ENCODE results near the gene PTPRN2.

The PTPRN2 gene

DNA sequence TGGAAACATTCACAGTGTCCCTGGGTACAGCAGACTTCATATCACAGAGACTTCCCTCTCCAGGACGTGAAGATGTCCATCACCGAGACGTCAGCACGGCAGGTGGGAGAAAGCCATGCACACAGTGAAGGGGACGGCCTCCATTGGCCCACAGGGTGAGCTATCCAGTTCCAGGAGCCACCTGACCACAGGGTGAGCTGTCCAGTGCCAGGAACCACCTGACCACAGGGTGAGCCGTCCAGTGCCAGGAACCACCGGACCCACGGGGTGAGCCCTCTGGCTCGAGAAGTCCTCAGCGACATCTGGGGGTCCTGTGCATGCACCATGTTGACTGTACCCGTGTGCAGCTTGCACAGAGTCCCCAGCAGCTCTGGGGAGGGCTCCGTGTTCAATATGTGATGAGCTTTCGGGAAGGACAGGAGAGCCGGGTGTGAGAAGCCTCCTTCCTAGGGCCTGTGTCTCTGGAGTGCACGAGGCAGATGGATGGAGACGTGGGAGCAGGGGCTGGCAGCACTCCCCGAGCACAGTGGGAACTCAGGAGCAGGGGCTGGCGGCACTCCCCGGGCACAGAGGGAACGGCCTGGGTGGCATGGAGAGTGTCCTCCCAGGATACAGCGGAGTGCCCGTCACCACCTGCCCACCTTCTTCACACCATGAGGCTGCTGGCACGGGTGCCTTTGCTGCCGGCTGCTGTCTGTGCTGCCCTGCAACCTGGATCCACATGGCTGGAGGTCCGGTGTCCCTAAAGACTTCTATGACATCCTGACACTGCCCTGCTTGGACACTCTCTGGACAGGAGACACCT lies 634.6 kb downstream of the PTPRN2 start:
- Histone ChIP-seq H3K36me3 (ENCODE audit: control insufficient read depth, insufficient read depth, low read length) (no peaks in the 10 kb centered on the region), H3K9me3 (ENCODE audit: control insufficient read depth, insufficient read depth, low read depth, low read length) (peaks cover 24% of the 10 kb centered on the region), H3K9ac (ENCODE audit: low read length) (no peak overlapping the region), H3K27me3 (ENCODE audit: control insufficient read depth, insufficient read depth, low read length) (peaks cover 8% of the 10 kb centered on the region; the same call in 1 of the 2 replicates), H3K4me3 (ENCODE audit: low read depth, low read length) (no peak overlapping the region), H3K27ac (ENCODE audit: low read depth, low read length) (no peak overlapping the region), H3K4me1 (ENCODE audit: control insufficient read depth, insufficient read depth, low read length) (peaks cover 11% of the 10 kb centered on the region)

GRCh38 chr7:157952050-157952667 lies 635.5 kb downstream of the PTPRN2 start:
- Histone ChIP-seq H3K27ac (ENCODE audit: low read depth, low read length) (no peak overlapping the region), H3K9me3 (ENCODE audit: control insufficient read depth, insufficient read depth, low read depth, low read length) (peaks cover 33% of the 10 kb centered on the region), H3K27me3 (ENCODE audit: control insufficient read depth, insufficient read depth, low read length) (peaks cover 8% of the 10 kb centered on the region; the same call in 1 of the 2 replicates), H3K4me3 (ENCODE audit: low read depth, low read length) (no peak overlapping the region), H3K36me3 (ENCODE audit: control insufficient read depth, insufficient read depth, low read length) (no peaks in the 10 kb centered on the region), H3K9ac (ENCODE audit: low read length) (no peak overlapping the region), H3K4me1 (ENCODE audit: control insufficient read depth, insufficient read depth, low read length) (peaks cover 11% of the 10 kb centered on the region)

DNA sequence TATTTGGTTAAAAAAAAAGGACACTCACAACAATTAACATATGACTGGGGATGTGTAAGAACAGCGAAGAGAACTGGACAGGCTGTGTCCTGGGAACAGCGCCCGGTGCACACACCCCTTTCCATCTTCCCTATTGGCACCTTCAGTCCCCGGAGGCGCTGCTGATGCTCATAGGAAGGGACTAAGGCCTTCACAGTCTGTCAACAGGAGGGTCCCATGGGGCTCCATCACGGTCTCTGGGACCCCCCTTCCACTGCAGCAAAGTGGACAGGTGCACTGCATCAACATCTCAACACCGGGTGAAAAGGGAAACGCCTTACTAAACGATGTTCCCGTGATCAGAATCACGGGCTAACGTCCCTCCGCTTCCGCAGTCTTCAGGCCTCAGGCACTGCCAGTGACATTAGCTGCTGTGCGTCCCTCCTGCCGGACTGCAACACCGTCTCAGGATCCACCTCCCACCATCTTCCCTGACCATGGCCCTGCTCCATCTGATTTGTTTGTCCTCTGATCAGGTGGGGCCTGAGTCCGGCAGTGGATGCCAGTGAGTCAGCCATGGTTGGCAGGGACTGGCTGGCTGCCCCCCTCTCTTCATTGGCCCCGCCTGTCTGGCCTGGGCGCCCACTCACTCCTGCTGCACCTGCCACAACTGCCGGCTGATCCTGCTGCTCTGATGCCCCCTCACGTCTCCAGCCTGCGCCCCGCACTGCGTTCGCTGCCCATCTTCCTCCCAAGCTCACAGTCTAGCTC lies 636.1 kb downstream of the PTPRN2 start:
- H3K9ac ChIP-seq (ENCODE audit: low read length), result no peak overlapping the region
- H3K4me1 ChIP-seq (ENCODE audit: control insufficient read depth, insufficient read depth, low read length), result peaks cover 11% of the 10 kb centered on the region
- H3K4me3 ChIP-seq (ENCODE audit: low read depth, low read length), result no peak overlapping the region
- peaks cover 8% of the 10 kb centered on the region; the same call in 1 of the 2 replicates for H3K27me3 ChIP-seq (ENCODE audit: control insufficient read depth, insufficient read depth, low read length)
- H3K27ac ChIP-seq (ENCODE audit: low read depth, low read length), result no peak overlapping the region
- H3K36me3 ChIP-seq (ENCODE audit: control insufficient read depth, insufficient read depth, low read length), result no peaks in the 10 kb centered on the region
- H3K9me3 ChIP-seq (ENCODE audit: control insufficient read depth, insufficient read depth, low read depth, low read length), result peaks cover 40% of the 10 kb centered on the region

- no peak overlapping the region for H3K27ac ChIP-seq (ENCODE audit: low read depth, low read length)
- no peaks in the 10 kb centered on the region; the same call in 1 of the 2 replicates for H3K27me3 ChIP-seq (ENCODE audit: control insufficient read depth, insufficient read depth, low read length)
- H3K9ac ChIP-seq (ENCODE audit: low read length), result no peak overlapping the region
- no peaks in the 10 kb centered on the region for H3K4me1 ChIP-seq (ENCODE audit: control insufficient read depth, insufficient read depth, low read length)
- peaks cover 51% of the 10 kb centered on the region for H3K9me3 ChIP-seq (ENCODE audit: control insufficient read depth, insufficient read depth, low read depth, low read length)
- no peaks in the 10 kb centered on the region for H3K36me3 ChIP-seq (ENCODE audit: control insufficient read depth, insufficient read depth, low read length)
- H3K4me3 ChIP-seq (ENCODE audit: low read depth, low read length), result no peak overlapping the region
Observed at GRCh38 chr7:157949711-157950110, 637.9 kb downstream of the PTPRN2 start.

DNA sequence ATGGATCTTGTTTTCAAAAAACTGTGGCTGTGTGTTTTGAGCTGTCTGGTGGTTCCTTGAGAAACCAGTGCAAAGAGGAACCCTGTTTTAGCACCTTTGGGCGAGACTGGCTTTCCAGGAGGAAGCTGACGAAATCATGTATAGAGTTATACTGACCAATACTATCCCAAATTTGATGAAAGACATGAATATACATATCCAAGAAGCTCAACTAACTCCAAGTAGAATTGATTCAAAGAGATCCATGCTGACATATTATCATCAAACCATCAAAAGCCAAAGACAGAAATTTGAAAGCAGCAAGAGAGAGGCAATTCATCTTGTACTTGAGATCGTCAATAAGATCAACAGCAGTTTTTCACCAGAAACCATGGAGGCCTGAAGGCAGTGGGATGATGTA lies 640.1 kb downstream of the PTPRN2 start:
- no peak overlapping the region for H3K4me3 ChIP-seq (ENCODE audit: low read depth, low read length)
- H3K36me3 ChIP-seq (ENCODE audit: control insufficient read depth, insufficient read depth, low read length), result no peaks in the 10 kb centered on the region
- H3K27ac ChIP-seq (ENCODE audit: low read depth, low read length), result no peak overlapping the region
- peaks cover 59% of the 10 kb centered on the region for H3K9me3 ChIP-seq (ENCODE audit: control insufficient read depth, insufficient read depth, low read depth, low read length)
- no peaks in the 10 kb centered on the region for H3K4me1 ChIP-seq (ENCODE audit: control insufficient read depth, insufficient read depth, low read length)
- H3K9ac ChIP-seq (ENCODE audit: low read length), result no peak overlapping the region
- no peaks in the 10 kb centered on the region; the same call in 1 of the 2 replicates for H3K27me3 ChIP-seq (ENCODE audit: control insufficient read depth, insufficient read depth, low read length)

DNA sequence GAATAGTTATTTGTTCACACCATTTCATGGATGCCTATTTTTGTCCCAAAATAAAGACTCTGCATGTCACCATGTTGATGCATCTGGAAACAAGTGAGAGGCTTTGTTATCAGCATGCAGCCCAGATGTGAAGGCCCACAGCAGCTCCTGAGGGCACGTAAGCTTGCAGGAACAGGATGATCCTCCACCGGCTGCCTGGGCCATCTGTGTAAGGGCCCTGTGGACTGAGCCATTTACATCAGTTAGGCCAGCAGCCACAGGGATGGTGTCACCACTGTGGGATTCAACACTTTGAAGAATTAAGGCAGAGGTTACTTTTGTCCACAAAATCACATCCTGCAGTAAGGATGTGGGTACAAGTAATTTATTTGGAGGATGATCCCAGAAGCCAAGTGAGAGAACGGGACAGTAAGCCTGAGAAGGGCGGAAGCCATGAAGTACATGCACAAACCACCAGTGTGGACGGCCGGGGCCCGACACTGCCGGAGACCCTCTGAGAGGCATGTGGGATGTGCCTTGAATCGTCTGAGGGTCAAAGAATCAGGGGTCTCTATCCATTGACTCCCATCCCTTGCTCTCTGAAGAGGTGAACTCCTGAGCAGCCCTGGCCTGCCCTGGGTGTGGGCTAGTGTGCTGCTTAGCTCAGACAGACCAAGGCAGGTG lies 641.1 kb downstream of the PTPRN2 start:
- H3K4me3 ChIP-seq (ENCODE audit: low read depth, low read length), result no peak overlapping the region
- no peaks in the 10 kb centered on the region for H3K4me1 ChIP-seq (ENCODE audit: control insufficient read depth, insufficient read depth, low read length)
- no peaks in the 10 kb centered on the region for H3K36me3 ChIP-seq (ENCODE audit: control insufficient read depth, insufficient read depth, low read length)
- peaks cover 68% of the 10 kb centered on the region for H3K9me3 ChIP-seq (ENCODE audit: control insufficient read depth, insufficient read depth, low read depth, low read length)
- H3K9ac ChIP-seq (ENCODE audit: low read length), result no peak overlapping the region
- H3K27ac ChIP-seq (ENCODE audit: low read depth, low read length), result no peak overlapping the region
- no peaks in the 10 kb centered on the region; the same call in 1 of the 2 replicates for H3K27me3 ChIP-seq (ENCODE audit: control insufficient read depth, insufficient read depth, low read length)

GRCh38 chr7:157945401-157945800 lies 642.2 kb downstream of the PTPRN2 start:
- Histone ChIP-seq H3K9me3 (ENCODE audit: control insufficient read depth, insufficient read depth, low read depth, low read length) (peaks cover 70% of the 10 kb centered on the region), H3K4me3 (ENCODE audit: low read depth, low read length) (no peak overlapping the region), H3K36me3 (ENCODE audit: control insufficient read depth, insufficient read depth, low read length) (no peaks in the 10 kb centered on the region), H3K4me1 (ENCODE audit: control insufficient read depth, insufficient read depth, low read length) (no peaks in the 10 kb centered on the region), H3K9ac (ENCODE audit: low read length) (no peak overlapping the region), H3K27me3 (ENCODE audit: control insufficient read depth, insufficient read depth, low read length) (no peaks in the 10 kb centered on the region), H3K27ac (ENCODE audit: low read depth, low read length) (no peak overlapping the region)

GRCh38 chr7:157944734-157945291 lies 642.8 kb downstream of the PTPRN2 start:
- Histone ChIP-seq H3K4me1 (ENCODE audit: control insufficient read depth, insufficient read depth, low read length) (no peaks in the 10 kb centered on the region), H3K27ac (ENCODE audit: low read depth, low read length) (no peak overlapping the region), H3K27me3 (ENCODE audit: control insufficient read depth, insufficient read depth, low read length) (no peaks in the 10 kb centered on the region)

DNA sequence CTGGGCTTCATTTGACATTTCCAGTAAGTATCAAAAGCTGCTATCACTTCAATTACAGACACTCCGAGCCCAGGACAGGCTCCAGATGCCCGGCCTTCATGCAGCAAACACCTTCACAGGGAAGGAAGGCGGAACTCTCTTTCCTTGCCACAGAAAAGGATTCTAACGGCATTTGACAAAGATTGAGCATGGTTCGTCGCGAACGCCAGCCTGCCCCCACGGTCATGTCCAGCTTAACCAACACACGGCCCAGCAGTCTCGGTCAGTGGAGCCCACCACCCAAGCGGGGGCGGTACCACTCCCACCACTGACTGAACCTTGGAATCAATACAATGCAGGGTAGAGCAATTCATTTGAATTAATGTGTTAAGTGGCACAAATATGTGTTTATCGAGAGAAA lies 643.6 kb downstream of the PTPRN2 start:
- H3K9me3 ChIP-seq (ENCODE audit: control insufficient read depth, insufficient read depth, low read depth, low read length), result peaks cover 67% of the 10 kb centered on the region
- no peak overlapping the region for H3K9ac ChIP-seq (ENCODE audit: low read length)
- no peak overlapping the region for H3K27ac ChIP-seq (ENCODE audit: low read depth, low read length)
- H3K27me3 ChIP-seq (ENCODE audit: control insufficient read depth, insufficient read depth, low read length), result no peaks in the 10 kb centered on the region
- H3K4me3 ChIP-seq (ENCODE audit: low read depth, low read length), result no peak overlapping the region
- no peaks in the 10 kb centered on the region for H3K36me3 ChIP-seq (ENCODE audit: control insufficient read depth, insufficient read depth, low read length)
- H3K4me1 ChIP-seq (ENCODE audit: control insufficient read depth, insufficient read depth, low read length), result no peaks in the 10 kb centered on the region

More at GRCh38 chr7:157944734-157945291, 642.8 kb downstream of the PTPRN2 start:
- no peak overlapping the region for H3K4me3 ChIP-seq (ENCODE audit: low read depth, low read length)
- no peak overlapping the region for H3K9ac ChIP-seq (ENCODE audit: low read length)
- H3K36me3 ChIP-seq (ENCODE audit: control insufficient read depth, insufficient read depth, low read length), result no peaks in the 10 kb centered on the region
- H3K9me3 ChIP-seq (ENCODE audit: control insufficient read depth, insufficient read depth, low read depth, low read length), result peaks cover 67% of the 10 kb centered on the region

DNA sequence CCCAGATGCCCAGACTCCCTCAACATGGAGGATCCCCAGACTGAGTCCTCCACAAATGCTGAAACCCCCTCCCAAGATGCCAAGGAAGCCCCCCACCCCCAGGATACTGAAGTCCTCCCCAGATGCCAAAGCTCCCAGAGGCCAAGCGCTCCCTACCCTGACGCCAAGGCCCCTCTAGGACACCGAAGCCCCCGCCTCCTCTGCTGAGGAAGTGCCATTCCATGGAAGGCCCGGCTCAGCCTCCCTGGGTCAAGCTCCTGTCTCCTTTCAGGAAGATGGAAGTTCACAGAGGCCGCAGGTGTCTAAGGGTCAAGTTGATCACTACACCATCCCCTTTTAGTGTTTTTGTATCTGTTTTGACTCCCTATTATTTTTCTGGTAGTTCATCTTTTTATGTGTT lies 644.1 kb downstream of the PTPRN2 start:
- H3K4me1 ChIP-seq (ENCODE audit: control insufficient read depth, insufficient read depth, low read length), result no peaks in the 10 kb centered on the region
- peaks cover 63% of the 10 kb centered on the region for H3K9me3 ChIP-seq (ENCODE audit: control insufficient read depth, insufficient read depth, low read depth, low read length)

More for the DNA sequence above, 644.1 kb downstream of the PTPRN2 start:
- no peaks in the 10 kb centered on the region for H3K27me3 ChIP-seq (ENCODE audit: control insufficient read depth, insufficient read depth, low read length)
- H3K4me3 ChIP-seq (ENCODE audit: low read depth, low read length), result no peak overlapping the region
- H3K27ac ChIP-seq (ENCODE audit: low read depth, low read length), result no peak overlapping the region
- H3K36me3 ChIP-seq (ENCODE audit: control insufficient read depth, insufficient read depth, low read length), result no peaks in the 10 kb centered on the region
- no peak overlapping the region for H3K9ac ChIP-seq (ENCODE audit: low read length)
